GM19372 (cell line): ENCODE data around the gene FMNL3.
"Not testable (repeated sequence)": the region's sequence is repeated elsewhere in the genome, so short reads cannot be mapped to it uniquely, and the experiment has no call there.

ENCODE experiments used
- ATAC-seq: cut with Tn5 transposase; IDR thresholded peaks from one replicate; pipeline ENCODE4 v1.9.1; 2021; ENCODE audit warnings: mild to moderate bottlenecking, low read depth, moderate library complexity; ENCODE audit not compliant: unreplicated experiment

FMNL3 gene

GRCh38 chr12:49716553-49716952 is 9.3 kb upstream of the FMNL3 start:
- peak; percentile 57 for ATAC-seq

GRCh38 chr12:49713952-49714351 is 6.7 kb upstream of the FMNL3 start:
- ATAC-seq = not testable (repeated sequence)

DNA sequence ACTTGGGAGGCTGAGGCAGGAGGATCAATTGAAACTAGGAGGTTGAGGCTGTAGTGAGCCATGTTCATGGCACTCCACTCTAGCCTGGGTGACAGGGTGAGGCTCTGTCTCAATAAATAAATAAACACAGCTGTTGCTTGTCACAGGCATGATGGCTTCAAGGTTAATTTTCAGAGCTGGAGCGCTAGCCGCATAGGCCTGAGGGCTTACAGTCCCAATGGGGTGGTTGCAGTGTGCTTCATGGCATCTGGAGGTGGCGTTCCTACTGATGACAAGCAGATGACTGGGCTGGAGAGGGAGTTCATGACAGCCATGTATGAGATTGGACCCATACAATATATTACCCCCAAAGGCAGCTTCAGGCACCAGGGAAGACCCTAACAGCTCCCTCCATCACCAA is 1.6 kb upstream of the FMNL3 start:
- no peak for ATAC-seq

DNA sequence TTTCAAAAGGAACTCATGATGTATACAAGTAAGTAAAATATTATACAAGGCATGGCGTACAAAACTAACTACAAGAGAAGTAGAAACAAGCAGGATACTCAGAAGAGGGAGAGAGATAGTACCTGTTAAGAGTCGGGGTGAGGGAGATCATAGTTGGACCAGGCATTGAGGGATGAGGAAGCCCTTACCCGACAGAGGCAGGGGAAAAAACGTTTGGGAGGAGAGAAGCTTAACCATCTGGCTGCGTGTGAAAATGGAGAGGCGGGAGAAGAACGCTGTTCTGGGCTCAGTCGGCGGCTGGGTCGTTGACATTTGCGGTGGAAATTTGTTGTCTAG is 575 bp upstream of the FMNL3 start:
- no peak for ATAC-seq

- ATAC-seq = no peak
Measured at GRCh38 chr12:49706351-49707127, 666 bp downstream of the FMNL3 start.

- ATAC-seq = no peak
Measured at GRCh38 chr12:49705479-49706134, 1.6 kb downstream of the FMNL3 start.

DNA sequence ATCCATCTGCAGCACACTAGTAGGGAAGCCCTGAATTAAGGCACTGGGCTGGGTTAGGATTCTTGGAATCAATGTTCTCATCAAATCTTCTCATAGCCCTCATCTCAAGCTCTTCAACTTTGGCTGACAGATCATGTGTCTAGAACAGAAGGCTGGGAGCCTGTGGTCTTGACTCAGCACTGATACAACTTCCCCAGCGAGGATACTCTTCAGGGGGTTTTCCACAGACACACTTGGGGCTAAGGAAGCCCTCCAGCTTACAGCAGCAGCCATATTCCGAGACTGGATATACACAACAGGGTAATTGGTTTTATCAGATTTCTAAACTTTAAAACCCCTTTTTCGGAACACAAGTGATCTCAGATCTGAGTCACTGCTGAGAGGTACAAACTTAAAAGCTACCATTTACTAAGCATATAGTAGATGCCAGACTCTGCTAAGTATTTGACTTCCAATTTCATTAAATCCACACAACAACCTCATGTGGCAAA is 3.5 kb downstream of the FMNL3 start:
- ATAC-seq = no peak

DNA sequence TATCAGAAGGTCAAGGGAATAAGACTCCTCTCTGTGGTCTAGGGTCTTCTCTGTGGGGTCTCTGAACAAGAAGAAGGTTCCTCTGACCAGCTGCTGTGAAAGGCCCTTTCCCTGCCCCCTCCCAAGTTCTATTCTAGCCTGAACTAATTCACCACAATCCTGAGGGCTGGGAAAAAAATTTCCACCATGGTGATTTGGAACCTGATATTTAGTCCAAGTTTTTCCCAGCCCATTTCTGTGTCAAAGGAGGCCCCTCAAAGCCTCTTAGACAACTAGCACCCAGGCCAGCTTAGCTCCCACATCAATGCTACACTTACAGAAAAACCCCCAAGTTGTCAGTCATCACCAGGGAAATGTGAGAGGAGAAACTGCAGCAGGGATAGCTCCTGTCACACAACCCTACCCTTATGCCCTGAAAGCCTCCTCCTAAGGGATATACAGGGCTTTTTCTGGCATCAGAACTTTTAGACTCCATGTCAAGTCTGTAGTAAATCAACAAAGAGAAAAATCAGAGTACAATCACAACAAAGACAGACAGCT is 4.5 kb downstream of the FMNL3 start:
- ATAC-seq = no peak

DNA sequence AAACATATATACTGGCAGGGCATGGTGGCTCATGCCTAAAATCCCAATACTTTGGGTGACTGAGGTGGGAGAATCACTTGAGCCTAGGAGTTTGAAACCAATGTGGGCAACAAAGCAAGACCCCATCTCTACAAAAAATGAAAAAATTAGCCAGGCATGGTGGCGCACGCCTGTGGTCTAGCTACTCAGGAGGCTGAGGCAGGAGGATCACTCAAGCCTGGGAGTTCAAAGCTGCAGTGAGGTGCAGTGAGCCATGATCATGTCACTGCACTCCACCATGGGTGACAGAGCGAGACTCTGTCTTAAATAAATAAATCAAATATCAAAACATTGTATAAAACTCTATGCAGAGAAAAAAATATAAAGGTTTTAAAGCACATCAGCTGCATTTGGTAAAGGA is 5.2 kb downstream of the FMNL3 start:
- no peak for ATAC-seq

DNA sequence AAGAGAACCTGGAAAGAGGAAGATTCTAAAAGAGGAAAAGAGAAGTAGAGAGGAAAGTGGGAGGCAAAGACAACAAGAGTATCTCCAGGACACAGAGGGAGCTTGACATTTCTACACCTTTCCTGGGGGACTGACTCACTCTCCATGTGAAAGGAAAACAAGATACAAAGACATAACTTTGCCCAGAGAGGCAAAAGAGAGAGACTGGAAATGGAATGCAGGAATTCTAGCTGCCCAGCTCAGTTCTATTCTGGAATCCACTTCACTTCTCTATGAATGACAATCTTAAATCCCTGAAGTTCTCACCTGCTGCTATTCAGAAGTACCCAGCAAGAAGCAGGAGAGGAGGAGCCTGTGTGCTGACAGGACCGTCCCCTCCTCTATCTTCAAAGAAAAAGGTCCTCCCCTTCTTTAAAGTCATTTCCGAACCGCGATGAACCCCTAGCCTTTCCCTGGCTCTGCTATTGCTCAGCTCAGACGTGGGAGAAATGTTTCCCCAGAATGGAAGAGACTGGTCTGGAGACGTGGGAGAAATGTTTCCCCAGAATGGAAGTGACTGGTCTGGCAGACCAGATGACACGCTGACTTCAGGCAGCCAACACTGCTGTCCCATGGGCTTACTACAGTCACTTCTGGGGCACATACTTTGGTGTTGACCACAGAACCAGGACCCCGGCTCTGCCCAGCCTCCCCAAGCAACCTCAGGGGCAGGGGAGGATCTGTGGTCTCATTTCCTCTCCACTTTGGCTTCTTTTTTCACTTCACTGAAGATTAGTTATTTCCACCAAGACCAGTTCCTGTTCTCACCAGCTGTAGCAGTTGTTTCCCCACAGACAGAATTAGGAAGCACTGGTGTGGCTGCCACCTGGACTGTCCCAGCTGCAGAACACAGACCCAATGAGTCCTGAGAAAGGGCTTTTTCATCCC is 8.3 kb downstream of the FMNL3 start:
- ATAC-seq = peak; percentile 73

GRCh38 chr12:49697808-49698207 is 9.4 kb downstream of the FMNL3 start:
- ATAC-seq = no peak

GRCh38 chr12:49696723-49697122 is 10.5 kb downstream of the FMNL3 start:
- no peak for ATAC-seq

- no peak for ATAC-seq
Measured at GRCh38 chr12:49693931-49694444, 13.2 kb downstream of the FMNL3 start.

DNA sequence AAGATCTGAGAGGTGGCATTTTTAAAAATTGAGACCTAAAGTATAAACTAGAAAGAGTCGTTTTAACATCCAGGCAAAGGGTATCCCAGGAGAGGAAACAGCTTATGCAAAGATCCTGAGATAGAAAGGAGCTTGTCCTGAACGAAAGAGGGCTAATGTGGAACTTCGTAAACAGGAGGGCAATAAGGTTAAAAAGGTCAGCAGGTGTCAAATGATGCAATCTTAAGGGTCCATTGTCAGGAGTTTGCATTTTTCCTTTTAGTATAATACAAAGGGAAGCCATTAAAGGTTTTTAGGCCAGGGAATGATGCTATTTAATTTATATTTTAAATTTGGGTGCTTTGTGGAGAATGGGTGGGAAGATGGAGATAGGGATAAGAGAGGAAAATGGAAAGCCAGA is 14.4 kb downstream of the FMNL3 start:
- no peak for ATAC-seq

DNA sequence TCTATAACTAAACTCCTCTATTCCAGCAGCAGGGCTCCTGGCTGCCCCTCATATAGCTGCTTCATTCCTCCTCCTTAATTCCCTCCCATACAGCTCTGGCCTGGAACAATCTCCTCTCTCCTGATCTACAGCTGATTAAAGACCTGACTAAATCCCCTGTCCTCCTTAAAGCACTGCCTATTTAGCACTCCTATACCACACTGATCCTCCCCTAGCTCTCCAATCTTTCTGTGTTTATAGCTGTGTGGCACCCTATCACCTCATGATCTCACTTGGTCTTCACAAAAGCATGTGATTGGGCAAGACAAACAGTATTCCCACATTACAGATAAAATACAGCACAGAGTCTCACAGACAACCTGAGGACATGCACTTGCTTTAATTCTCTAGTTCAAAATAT is 17.4 kb downstream of the FMNL3 start:
- no peak for ATAC-seq

GRCh38 chr12:49689237-49689636 is 18.0 kb downstream of the FMNL3 start:
- ATAC-seq = no peak

DNA sequence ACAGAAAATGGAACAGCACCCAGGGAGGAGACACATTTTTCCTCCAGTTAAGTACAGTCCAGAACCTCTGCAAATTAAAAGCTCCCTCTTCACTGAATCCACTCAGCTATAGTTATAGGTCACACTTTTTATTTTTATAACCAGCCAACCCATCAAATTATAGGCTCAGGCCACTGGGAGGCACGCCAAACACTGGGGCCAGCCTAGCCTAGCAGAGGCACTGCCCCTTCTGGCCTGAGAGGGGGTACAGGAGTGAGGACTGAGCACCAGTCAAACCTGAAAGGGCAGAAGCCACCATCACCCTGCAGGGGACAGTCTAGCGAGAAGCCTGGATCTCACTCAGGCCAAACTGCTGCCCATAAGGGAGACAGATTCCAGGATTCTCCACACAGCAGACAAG is 19.3 kb downstream of the FMNL3 start:
- ATAC-seq = no peak

DNA sequence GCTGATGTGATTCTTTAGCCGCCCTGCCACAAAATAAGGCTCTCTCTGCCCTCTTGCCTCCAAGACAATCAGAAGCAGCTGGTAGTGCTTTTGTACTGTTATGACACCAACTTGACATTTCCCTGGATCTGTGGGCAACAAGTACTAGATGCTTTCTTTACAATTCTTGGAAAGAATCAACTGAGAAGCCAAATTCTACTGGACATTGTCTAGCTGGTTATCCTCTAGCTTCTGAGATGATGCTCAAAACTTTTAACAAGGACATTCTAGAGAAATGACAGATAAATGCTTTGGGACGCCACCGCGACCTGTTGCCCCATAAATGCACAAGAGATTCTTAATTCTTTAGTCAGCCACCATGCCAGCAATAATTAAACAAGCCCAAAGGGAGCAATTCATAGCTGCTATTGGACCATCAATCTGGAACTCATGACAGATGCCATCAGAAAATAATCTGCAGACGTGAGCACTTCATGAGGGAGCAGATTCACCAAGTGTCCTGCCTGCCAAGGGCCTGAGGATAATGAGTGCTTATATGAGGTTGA is 22.8 kb downstream of the FMNL3 start:
- no peak for ATAC-seq

- ATAC-seq = no peak
Measured at GRCh38 chr12:49683599-49684309, 23.5 kb downstream of the FMNL3 start.

- no peak for ATAC-seq
Measured at GRCh38 chr12:49680075-49680474, 27.1 kb downstream of the FMNL3 start.
